WTC11 (cell line): ENCODE results near the gene C16orf95.

Experiments
- CREM ChIP-seq: sonication (generic); formaldehyde crosslinking; IDR thresholded peaks from 2 replicates; pipeline ENCODE4 v1.8.1; 2022; ENCODE audit warnings: mild to moderate bottlenecking, missing genetic modification reagents, moderate library complexity
- ELF4 ChIP-seq: sonication (generic); formaldehyde crosslinking; IDR thresholded peaks from 2 replicates; pipeline ENCODE4 v1.8.1; 2022; ENCODE audit warnings: low read depth, mild to moderate bottlenecking, moderate library complexity, missing genetic modification reagents
- JUN ChIP-seq: sonication (generic); formaldehyde crosslinking; IDR thresholded peaks from 2 replicates; pipeline ENCODE4 v1.8.0; 2023; ENCODE audit warnings: mild to moderate bottlenecking, missing genetic modification reagents
- SP1 ChIP-seq: sonication (generic); formaldehyde crosslinking; conservative IDR thresholded peaks from 2 replicates; pipeline ENCODE4 v1.8.1; 2022; ENCODE audit warnings: missing genetic modification reagents
- TCF7 ChIP-seq: sonication (generic); formaldehyde crosslinking; IDR thresholded peaks from 2 replicates; pipeline ENCODE4 v1.8.0; 2022; ENCODE audit warnings: mild to moderate bottlenecking, low read depth, missing genetic modification reagents, moderate library complexity
- TEAD4 ChIP-seq: sonication (generic); formaldehyde crosslinking; IDR thresholded peaks from 2 replicates; pipeline ENCODE4 v1.8.0; 2022; ENCODE audit warnings: mild to moderate bottlenecking, missing genetic modification reagents
- ZBTB21 ChIP-seq: sonication (generic); formaldehyde crosslinking; IDR thresholded peaks from 2 replicates; pipeline ENCODE4 v1.8.1; 2023; ENCODE audit warnings: mild to moderate bottlenecking, missing genetic modification reagents, borderline replicate concordance
- ZNF396 ChIP-seq: fragments of 250-450 bp; sonication (Bioruptor Pico); IDR thresholded peaks from 2 replicates; pipeline ENCODE4 v1.8.0; 2021; ENCODE audit warnings: mild to moderate bottlenecking, moderate library complexity, borderline replicate concordance
- TF ChIP-seq, protein P1 (sequence below): fragments of 200-600 bp; IDR thresholded peaks from 2 replicates; pipeline ENCODE4 v1.8.0; 2022; ENCODE audit warnings: antibody characterized with exemption
- TF ChIP-seq, protein P2 (sequence below): sonication (generic); formaldehyde crosslinking; IDR thresholded peaks from 2 replicates; pipeline ENCODE4 v1.8.1; 2023; ENCODE audit warnings: mild to moderate bottlenecking, missing genetic modification reagents, moderate library complexity
- TF ChIP-seq, protein P3 (sequence below): sonication (generic); formaldehyde crosslinking; IDR thresholded peaks from 2 replicates; pipeline ENCODE4 v1.8.0; 2022; ENCODE audit warnings: mild to moderate bottlenecking, missing genetic modification reagents
- TF ChIP-seq, protein P4 (sequence below): sonication (generic); formaldehyde crosslinking; IDR thresholded peaks from 2 replicates; pipeline ENCODE4 v1.8.0; 2023; ENCODE audit warnings: mild to moderate bottlenecking, missing genetic modification reagents

DNA sequence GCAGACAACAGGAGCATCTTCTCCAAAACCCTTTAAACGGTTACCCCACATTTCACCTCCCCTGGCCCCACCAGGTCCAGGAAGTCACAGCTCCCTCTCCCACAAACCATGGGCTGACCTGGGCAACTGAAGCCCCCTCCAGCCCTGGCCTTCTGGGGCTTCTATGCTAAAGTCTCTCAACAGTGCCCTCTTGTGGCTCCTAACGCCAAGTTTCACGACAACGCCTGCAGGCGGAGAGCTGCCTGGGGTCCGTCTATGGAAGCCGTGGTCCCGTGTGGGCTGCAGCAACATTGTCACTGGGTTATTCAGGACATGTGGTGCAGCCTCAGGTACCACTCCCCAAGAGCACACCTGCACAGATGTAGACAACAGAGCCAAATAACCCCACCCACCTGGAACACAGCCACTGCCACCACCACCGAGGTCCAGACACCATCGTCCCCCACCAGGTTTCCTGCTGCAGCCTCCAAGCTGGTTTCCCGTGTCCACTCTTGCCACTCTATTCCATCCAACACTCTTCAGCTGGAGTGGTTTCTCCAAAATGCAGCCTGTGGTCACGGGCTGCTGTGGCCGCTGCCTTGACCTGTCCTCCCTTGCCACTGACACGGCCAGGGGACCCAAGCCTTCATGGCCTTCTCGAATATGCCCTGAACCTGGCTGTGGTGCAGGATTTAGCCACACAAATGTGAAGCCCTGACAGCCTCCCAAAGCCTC, 19.1 kb downstream of the C16orf95 start:
- TF ChIP-seq, protein P1, sequence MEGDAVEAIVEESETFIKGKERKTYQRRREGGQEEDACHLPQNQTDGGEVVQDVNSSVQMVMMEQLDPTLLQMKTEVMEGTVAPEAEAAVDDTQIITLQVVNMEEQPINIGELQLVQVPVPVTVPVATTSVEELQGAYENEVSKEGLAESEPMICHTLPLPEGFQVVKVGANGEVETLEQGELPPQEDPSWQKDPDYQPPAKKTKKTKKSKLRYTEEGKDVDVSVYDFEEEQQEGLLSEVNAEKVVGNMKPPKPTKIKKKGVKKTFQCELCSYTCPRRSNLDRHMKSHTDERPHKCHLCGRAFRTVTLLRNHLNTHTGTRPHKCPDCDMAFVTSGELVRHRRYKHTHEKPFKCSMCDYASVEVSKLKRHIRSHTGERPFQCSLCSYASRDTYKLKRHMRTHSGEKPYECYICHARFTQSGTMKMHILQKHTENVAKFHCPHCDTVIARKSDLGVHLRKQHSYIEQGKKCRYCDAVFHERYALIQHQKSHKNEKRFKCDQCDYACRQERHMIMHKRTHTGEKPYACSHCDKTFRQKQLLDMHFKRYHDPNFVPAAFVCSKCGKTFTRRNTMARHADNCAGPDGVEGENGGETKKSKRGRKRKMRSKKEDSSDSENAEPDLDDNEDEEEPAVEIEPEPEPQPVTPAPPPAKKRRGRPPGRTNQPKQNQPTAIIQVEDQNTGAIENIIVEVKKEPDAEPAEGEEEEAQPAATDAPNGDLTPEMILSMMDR, result peak; percentile 49
- TF ChIP-seq, protein P2, sequence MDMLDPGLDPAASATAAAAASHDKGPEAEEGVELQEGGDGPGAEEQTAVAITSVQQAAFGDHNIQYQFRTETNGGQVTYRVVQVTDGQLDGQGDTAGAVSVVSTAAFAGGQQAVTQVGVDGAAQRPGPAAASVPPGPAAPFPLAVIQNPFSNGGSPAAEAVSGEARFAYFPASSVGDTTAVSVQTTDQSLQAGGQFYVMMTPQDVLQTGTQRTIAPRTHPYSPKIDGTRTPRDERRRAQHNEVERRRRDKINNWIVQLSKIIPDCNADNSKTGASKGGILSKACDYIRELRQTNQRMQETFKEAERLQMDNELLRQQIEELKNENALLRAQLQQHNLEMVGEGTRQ (CRISPR knock-in tag), result no peak
- no peak for TF ChIP-seq CREM
- TF ChIP-seq, protein P3, sequence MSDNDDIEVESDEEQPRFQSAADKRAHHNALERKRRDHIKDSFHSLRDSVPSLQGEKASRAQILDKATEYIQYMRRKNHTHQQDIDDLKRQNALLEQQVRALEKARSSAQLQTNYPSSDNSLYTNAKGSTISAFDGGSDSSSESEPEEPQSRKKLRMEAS, result no peak
- TF ChIP-seq, protein P4, sequence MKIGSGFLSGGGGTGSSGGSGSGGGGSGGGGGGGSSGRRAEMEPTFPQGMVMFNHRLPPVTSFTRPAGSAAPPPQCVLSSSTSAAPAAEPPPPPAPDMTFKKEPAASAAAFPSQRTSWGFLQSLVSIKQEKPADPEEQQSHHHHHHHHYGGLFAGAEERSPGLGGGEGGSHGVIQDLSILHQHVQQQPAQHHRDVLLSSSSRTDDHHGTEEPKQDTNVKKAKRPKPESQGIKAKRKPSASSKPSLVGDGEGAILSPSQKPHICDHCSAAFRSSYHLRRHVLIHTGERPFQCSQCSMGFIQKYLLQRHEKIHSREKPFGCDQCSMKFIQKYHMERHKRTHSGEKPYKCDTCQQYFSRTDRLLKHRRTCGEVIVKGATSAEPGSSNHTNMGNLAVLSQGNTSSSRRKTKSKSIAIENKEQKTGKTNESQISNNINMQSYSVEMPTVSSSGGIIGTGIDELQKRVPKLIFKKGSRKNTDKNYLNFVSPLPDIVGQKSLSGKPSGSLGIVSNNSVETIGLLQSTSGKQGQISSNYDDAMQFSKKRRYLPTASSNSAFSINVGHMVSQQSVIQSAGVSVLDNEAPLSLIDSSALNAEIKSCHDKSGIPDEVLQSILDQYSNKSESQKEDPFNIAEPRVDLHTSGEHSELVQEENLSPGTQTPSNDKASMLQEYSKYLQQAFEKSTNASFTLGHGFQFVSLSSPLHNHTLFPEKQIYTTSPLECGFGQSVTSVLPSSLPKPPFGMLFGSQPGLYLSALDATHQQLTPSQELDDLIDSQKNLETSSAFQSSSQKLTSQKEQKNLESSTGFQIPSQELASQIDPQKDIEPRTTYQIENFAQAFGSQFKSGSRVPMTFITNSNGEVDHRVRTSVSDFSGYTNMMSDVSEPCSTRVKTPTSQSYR, result no peak
- TF ChIP-seq ZBTB21 (CRISPR knock-in tag), result no peak
- no peak for TF ChIP-seq JUN (CRISPR knock-in tag)
- TF ChIP-seq TCF7, result no peak
- no peak for TF ChIP-seq ELF4 (CRISPR knock-in tag)
- TF ChIP-seq TEAD4 (CRISPR knock-in tag), result no peak
- no peak for TF ChIP-seq SP1 (CRISPR knock-in tag)
- TF ChIP-seq ZNF396 (CRISPR knock-in tag), result no peak
